Posterior cingulate gyrus (tissue), 11 donors: ENCODE results near the gene PCDHB2.
"Not testable (repeated sequence)": the region's sequence is repeated elsewhere in the genome, so short reads cannot be mapped to it uniquely, and the experiment has no call there.

ENCODE experiments used
- DNase-seq, 10 donors: peaks; one replicate each; pipeline versions ENCODE4 v3.0.0 to v3.0.0-alpha.2; 2020 to 2021; ENCODE audit warnings: mixed read lengths in 3 of 10
- intact Hi-C: fragments of 100-400 bp; cut with DNase I; formaldehyde crosslinking; loops from one replicate; pipeline ENCODE4 v1.15.1; 2023

The PCDHB2 gene

GRCh38 chr5:141135030-141135717 is 40.8 kb downstream of the PCDHB2 start, which contains the start of gene PCDHB5:
TSS of gene PCDHB5 (plus strand) at chr5:141135206. CDS start at chr5:141135435, 229 bp downstream.
- DNase-seq = peak in 1 of 10 donors; percentile 33
- intact Hi-C loops = no loop called here

- intact Hi-C loops = no loop called here
- DNase-seq = no peak
Observed at GRCh38 chr5:141135718-141136266, 41.4 kb downstream of the PCDHB2 start.

GRCh38 chr5:141137346-141137745 is 42.9 kb downstream of the PCDHB2 start:
- intact Hi-C loops = not testable (repeated sequence)
- DNase-seq = peak in 1 of 10 donors; percentile 77
